Embryonic facial prominence (tissue), 1 donor: ENCODE results near the gene SMPX.
"Not testable (repeated sequence)": the region's sequence is repeated elsewhere in the genome, so short reads cannot be mapped to it uniquely, and the experiment has no call there.

Experiments used
- DNase-seq: peaks from one replicate; pipeline ENCODE4 v3.0.0-alpha.2; 2016; ENCODE audit errors: extremely low spot score

The SMPX gene

GRCh38 chrX:21757960-21758359 lies at the start of gene SMPX:
Gene SMPX, minus strand, starts transcription at chrX:21758116. Its CDS starts 3,826 bp downstream, at chrX:21754290.
- no peak for DNase-seq

GRCh38 chrX:21806691-21807090 lies 48.8 kb upstream of the SMPX start:
- DNase-seq = no peak

DNA sequence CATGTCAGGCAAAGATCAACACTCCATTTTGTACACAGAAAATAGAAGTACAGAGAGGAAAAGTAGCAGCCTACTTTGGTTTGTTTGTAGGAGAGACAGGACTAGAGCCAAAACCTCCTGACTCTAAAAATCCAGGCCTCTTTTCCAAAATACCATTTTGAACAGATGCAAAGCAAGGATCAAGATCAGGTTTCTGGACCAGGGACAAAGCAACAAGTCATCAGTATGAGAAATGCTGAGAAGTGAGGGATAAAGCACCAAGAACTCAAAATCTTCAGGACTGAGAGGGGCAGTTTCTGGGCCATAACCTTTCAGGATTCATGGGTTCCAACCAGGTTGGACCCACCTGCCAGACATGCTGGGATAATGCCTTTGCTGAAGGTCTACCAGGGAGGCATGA lies 44.9 kb upstream of the SMPX start:
- no peak for DNase-seq

GRCh38 chrX:21802054-21802670 lies 44.2 kb upstream of the SMPX start:
- DNase-seq = no peak

DNA sequence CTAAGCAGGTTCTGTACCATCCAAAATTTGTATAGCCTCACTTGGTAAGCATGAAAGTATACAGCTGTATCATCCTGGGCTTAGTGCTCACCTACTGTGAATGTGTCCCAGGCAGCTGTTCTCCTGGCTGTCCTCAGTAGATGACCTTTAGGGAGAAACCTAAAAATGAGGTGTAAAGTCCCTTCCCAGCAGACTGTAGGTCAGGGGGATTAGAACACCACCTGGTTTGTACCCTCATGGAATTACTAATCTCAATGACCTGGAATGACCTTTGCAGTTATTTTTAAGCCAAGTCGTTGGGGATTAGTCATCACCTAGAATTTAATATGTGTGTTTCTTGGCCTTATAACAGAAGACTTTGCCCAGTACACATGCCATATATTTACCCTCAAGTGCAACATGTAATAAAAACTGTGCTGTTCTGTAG lies 42.4 kb upstream of the SMPX start:
- no peak for DNase-seq

GRCh38 chrX:21799767-21800166 lies 41.9 kb upstream of the SMPX start:
- no peak for DNase-seq

DNA sequence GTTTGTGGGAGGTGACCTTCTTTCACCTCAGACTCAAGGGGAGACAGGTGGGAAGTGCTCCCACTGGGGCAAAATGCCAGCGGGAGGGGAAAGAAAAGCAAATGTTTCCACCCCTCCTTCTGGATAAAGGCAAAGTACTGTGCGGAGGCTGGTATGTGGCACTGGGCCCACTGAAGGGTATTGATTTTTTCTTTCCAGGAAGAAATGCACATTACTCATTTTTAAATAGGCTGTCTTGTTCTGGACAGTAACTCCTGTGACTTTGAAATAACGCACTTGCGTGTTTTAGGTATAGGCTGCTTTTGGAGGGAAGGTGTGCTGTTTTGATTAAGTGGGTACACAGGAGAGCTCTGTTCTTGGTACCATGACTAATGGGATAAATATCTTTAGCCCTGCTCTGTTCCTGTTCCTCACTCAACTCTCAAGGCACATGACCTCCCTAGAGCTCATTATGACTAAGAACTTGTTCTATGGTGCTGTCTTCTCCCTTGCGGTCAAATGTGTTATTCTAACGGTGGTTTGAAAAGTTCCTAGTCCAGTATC lies 40.8 kb upstream of the SMPX start:
- DNase-seq = no peak

GRCh38 chrX:21781976-21782375 lies 24.1 kb upstream of the SMPX start:
- no peak for DNase-seq

DNA sequence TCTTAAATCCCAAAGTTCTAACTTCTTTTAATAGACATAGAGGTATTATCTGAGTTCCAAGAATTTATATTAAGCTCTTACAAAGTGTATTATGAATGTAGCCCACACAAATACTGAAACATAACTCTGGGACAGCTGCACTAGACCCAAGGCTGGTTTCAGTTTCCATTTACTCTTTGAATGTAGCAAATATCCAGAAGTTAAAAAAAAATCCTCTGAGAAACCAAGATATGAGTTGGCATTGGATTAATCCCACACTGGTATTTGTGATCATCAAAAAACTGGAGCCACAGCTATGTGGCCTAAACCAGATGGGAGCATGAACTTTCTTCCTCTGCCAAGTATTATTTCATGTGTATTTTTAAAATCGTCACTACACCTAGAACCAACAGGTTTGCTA lies 23.6 kb upstream of the SMPX start:
- no peak for DNase-seq

- DNase-seq = no peak
Observed at GRCh38 chrX:21779095-21779494, 21.2 kb upstream of the SMPX start.

DNA sequence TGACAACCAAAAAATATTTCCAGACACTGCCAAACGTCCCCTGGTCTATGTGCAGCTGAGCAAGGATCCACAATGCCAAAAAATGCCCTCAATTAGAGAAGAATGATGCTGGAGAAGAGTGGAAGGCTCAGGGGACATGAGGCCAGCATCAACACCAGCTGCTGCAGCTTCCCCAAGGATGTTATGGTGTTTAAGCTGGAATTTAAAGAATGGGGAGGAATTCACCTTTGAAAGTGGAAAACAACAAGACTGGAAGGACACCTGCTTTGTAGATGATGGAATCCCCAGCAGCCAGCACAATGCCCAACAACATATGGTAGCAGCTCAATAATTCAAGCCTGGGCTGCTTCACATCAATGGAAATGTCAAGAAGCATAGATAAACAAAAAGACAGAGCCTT lies 20.3 kb upstream of the SMPX start:
- no peak for DNase-seq

DNA sequence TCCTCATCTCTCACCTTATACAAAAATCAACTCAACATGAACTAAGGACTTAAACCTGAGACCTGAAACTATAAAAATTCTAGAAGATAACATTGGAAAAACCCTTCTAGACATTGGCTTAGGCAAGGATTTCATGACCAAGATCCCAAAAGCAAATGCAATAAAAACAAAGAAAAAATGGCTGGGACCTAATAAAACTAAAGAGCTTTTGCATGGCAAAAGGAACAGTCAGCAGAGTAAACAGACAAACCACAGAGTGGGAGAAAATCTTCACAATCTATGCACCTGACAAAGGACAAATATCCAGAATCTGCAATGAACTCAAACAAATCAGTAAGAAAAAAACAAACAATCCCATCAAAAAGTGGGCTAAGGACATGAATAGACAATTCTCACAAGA lies 17.2 kb upstream of the SMPX start:
- DNase-seq = not testable (repeated sequence)

- DNase-seq = not testable (repeated sequence)
Observed at GRCh38 chrX:21773036-21773435, 15.1 kb upstream of the SMPX start.

DNA sequence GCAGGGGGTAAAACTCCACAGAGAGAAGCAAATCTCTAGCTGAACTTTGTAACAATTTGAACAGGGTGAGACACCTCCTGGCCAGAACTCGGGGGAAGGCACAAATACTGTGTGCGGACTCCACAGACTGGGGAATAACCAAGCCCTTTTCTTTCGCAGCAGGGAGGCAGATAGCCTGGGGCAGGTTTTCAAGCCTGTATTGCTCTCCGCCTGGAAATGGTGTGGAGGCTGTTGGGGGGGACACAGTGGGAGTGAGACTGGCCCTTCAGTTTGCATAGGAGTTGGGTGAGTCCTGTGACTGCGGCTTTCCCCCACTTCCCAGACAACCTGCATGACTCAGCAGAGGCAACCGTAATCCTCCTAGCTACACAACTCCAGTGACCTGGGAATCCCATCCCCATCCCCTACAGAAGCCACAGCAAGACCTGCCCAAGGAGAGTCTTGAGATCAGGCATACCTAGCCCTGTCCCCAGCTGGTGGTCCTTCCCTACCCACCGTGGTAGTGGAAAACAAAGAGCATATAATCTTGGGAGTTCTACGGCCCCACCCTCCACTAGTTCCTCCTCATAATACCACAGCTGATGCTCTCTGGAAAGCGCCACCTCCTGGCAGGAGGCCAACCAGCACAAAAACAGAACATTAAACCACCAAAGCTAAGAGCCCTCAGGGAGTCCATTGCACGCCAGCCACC lies 12.9 kb upstream of the SMPX start:
- DNase-seq = no peak

- no peak for DNase-seq
Observed at GRCh38 chrX:21766101-21766500, 8.2 kb upstream of the SMPX start.

GRCh38 chrX:21764008-21764407 lies 6.1 kb upstream of the SMPX start:
- no peak for DNase-seq

GRCh38 chrX:21758488-21758887 lies 572 bp upstream of the SMPX start:
- no peak for DNase-seq

- no peak for DNase-seq
Observed at GRCh38 chrX:21756785-21757529, 959 bp downstream of the SMPX start.

DNA sequence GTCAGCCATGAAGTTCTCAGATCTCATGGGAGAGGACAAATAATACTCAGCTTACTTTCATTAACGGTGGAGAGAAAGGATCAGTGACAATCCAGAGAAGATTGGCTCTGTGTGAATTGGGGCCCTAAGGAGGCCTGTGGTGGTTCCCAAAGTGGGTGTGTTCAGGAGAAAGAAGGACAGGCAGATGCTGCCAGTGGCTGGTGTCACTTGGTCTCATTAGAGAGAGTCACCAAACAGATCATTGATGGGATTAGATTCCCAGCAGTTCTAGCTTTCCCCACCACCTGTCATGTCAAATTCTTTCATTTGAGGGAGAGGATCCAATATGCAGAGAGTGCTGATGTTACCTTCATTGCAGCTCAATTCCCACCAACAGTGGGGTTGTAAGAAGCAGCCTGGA lies 8.0 kb downstream of the SMPX start:
- no peak for DNase-seq

GRCh38 chrX:21748235-21748634 lies 9.7 kb downstream of the SMPX start:
- no peak for DNase-seq

DNA sequence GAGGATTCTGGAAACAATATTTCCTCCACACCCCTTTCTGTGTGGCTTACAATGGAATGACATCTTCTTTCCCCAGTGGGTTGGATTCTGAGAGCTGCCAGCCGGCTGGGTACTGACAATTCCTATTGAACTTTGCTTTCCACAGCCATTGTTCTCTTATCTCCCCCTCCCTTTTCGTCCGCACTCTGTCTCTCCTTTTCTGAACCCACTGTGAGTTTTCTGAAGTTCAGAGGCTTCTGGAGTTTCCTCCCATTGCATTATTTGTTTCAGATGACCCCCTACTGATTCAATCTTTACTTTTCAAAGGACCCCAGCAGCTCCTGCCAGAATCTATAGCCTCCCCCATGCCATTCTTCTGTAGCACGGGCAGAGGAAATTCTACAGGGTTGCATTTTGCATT lies 10.4 kb downstream of the SMPX start:
- no peak for DNase-seq

DNA sequence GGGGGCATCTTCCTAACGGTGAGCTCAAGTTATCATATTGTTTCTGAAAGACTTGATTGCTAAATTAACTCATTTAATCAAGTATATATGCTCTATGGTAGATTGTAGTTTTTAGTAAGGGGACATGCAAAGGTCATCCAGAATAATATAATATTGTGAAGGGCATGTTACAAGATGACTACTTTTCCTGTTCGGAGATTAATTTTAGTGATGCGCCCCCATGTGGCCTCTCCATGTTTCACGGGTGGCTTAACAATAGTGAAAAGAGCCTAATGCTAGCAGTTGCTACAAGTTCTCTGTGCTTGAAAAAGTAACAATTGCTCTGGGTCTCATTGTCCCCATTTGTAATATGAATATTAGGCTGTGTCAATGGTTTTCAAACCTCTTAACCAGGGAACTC lies 12.2 kb downstream of the SMPX start:
- DNase-seq = no peak

DNA sequence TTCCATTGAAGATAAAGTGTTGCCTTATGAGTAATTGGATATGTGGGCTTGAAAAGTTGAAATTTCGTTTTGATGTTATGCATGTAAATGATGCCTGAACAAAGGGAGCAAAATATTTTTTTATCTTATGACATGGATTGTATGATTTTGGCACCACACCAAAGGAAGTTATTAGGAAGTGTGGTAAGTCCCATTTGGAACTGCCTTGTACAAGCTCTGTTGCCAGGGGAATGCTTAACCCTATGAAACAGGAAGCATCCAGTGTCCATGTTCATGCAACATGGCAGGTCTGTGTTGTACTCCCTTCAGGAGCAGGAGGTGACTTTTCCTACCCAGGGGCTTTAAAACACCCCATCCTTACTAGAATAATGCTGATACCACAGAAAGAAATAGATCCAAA lies 13.2 kb downstream of the SMPX start:
- DNase-seq = no peak
